Progenitor cell of endocrine pancreas (in vitro differentiated cells): ENCODE measurements around the gene TMEM62. TPM values are rescaled to one million over a fixed set of nuclear protein-coding genes. Genes with fewer than 3 reads are reported as not detected.

Experiments used
- DNase-seq: peaks from one replicate; pipeline ENCODE4 v3.0.0; 2021; ENCODE audit warnings: low spot score; ENCODE audit not compliant: unreplicated experiment
- H3K27ac Mint-ChIP-seq: 2 replicates; pipeline ENCODE4 v1.8.0; 2021; ENCODE audit warnings: mild to moderate bottlenecking, moderate library complexity, mixed read lengths
- H3K27me3 Mint-ChIP-seq: 2 replicates; pipeline ENCODE4 v1.8.0; 2021; ENCODE audit warnings: mixed read lengths
- H3K36me3 Mint-ChIP-seq: 2 replicates; pipeline ENCODE4 v1.8.0; 2022; ENCODE audit warnings: mixed read lengths; ENCODE audit not compliant: insufficient read depth
- H3K4me1 Mint-ChIP-seq: 2 replicates; pipeline ENCODE4 v1.8.0; 2021; ENCODE audit warnings: low read depth, mixed read lengths
- H3K4me3 Mint-ChIP-seq: 2 replicates; pipeline ENCODE4 v1.8.0; 2021; ENCODE audit warnings: low read depth, mild to moderate bottlenecking, moderate library complexity, mixed read lengths
- H3K9me3 Mint-ChIP-seq: 2 replicates; pipeline ENCODE4 v1.8.0; 2021; ENCODE audit warnings: low read depth, mixed read lengths
- CTCF ChIP-seq: fragments of 200-600 bp; sonication (generic); IDR thresholded peaks from one replicate; pipeline ENCODE4 v1.5.0; 2021; ENCODE audit warnings: antibody characterized with exemption, mild to moderate bottlenecking; ENCODE audit not compliant: unreplicated experiment
- total RNA-seq: library from RNA; stranded (reverse); gene quantifications from 2 replicates; pipeline ENCODE4 v1.2.1, GENCODE V29; 2021

The TMEM62 gene
- total RNA-seq, 1 donor from 2014 or later: 30.2 TPM

GRCh38 chr15:43215961-43216360 lies 82.6 kb downstream of the TMEM62 start:
- Mint-ChIP-seq H3K4me1 (no peaks in the 10 kb centered on the region), H3K27me3 (peaks cover 15% of the 10 kb centered on the region), H3K4me3 (no peak overlapping the region), H3K27ac (no peak overlapping the region), H3K9me3 (no peaks in the 10 kb centered on the region), H3K36me3 (no peaks in the 10 kb centered on the region)
- TF ChIP-seq CTCF: no peak
- no peak for DNase-seq

DNA sequence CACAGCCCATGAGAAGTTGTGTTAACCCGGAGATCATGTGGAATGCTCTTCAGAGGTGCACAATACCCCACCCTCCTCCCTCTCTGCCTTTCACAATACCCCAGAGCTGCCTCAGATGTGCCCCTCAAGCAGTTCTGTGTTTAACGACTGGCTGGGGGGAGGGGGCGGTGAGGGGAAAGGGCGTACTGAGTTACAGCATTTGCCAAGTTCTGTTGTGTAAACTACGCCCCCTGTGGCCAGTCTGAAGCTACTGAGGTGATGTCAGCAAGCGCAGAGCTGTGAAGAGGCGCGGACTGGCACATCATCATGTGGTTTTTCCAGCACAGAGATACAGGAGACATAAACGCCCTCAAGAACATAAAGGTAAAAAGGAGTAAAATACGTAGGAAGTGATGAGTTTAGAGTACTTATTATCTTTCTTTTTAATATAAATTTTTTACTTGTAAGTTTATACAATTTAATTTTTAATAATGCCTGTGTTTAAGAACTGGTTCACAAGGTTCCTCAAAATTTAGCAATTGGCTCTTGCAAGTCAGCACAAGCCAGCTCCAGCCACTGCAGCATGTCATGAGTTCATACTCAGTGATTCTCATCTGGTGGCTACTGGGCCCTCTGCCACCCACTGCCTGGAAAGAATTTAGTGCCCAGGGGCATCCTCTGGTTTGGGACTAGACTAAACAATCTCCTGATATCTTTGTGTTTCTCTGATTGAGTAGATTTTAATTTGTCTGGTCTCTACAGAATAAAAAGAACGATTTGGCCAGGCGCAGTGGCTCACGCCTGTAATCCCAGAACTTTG lies 85.7 kb downstream of the TMEM62 start:
- TF ChIP-seq CTCF: peak; percentile 47
- H3K4me3 Mint-ChIP-seq: no peak overlapping the region
- H3K4me1 Mint-ChIP-seq: peaks cover 4% of the 10 kb centered on the region
- no peaks in the 10 kb centered on the region for H3K9me3 Mint-ChIP-seq
- no peaks in the 10 kb centered on the region for H3K36me3 Mint-ChIP-seq
- H3K27me3 Mint-ChIP-seq: peaks cover 15% of the 10 kb centered on the region
- H3K27ac Mint-ChIP-seq: no peak overlapping the region
- DNase-seq: no peak

DNA sequence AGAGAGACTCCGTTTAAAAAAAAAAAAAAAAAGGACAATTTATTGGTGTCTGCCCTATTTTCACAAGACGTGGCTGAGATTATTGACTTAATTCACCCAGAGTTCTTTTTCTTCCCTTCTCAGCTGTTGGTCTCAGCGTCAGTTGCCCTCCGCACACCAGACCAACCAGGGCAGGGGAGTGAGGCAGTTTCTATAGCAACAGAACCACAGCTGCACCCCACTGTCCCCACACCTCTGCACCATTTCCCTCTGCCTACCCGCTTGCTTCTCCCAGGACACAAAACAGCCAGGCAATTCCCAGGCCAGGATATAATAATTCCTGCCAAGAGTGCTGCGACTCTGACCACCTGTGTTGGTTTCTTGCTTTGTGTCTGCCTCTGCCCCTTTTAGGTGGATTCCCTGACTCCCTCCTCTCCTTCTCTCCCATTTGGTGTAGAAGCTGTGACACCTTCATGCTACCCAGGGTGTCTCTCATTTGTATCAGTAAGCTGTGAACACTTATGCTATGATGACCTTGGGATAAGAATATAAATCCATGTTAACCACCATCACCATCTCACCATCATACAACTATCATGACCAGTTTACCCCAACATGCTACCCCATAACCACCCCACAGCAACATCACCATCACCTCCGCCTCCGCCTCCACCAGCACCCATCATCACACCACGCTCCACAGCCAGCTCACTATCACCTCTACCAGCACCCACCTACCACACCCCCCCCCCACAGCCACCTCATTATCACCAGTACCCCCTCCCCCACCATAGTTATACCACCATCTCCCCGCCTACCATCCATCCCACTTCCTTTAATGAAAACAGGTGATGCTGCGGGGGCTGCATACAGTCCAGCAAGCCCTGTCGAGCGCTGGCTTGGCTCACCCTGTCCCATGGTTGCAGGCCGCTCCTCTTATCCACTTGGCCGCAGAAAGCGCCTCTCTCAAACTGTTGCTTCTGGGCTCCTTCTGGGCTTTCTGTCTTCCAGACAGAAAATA lies 86.8 kb downstream of the TMEM62 start:
- Mint-ChIP-seq H3K4me1 (peaks cover 4% of the 10 kb centered on the region), H3K36me3 (no peaks in the 10 kb centered on the region), H3K9me3 (no peaks in the 10 kb centered on the region), H3K27ac (no peak overlapping the region), H3K27me3 (peaks cover 15% of the 10 kb centered on the region), H3K4me3 (no peak overlapping the region)
- no peak for TF ChIP-seq CTCF
- DNase-seq: no peak

DNA sequence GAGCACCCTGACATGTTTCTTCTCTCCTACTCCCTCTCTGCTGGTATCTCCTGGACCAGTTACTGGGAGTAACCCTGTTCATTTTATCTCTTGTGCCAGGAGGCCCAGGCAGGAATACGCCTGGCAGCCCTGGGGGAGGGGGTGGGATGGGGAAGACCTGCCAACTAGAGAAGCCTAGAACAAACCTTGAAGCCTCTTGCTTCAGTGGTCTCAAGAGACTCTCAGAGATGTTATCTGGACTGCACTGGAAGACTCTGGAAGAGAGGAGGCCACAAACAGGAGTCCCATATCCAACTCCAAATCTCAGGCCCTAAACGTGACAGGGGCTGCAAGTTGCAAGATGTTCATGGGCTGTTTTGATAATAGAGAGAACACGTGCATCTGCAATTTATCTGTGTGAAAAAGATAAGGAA lies 87.6 kb downstream of the TMEM62 start, which contains the start of gene EPB42:
Gene EPB42, minus strand, starts transcription at position 28 of the 413 bp plus-strand sequence. CDS start 193 bp downstream, outside the sequence.
- no peak for DNase-seq
- peaks cover 4% of the 10 kb centered on the region for H3K4me1 Mint-ChIP-seq
- H3K4me3 Mint-ChIP-seq: no peak within 1 kb of the TSS
- H3K36me3 Mint-ChIP-seq: no peaks in the 10 kb centered on the region
- peaks cover 18% of the 10 kb centered on the region for H3K27me3 Mint-ChIP-seq
- TF ChIP-seq CTCF: no peak
- H3K27ac Mint-ChIP-seq: no peak within 1 kb of the TSS
- peaks cover 2% of the 10 kb centered on the region for H3K9me3 Mint-ChIP-seq

GRCh38 chr15:43221422-43221821 lies 88.0 kb downstream of the TMEM62 start:
- Mint-ChIP-seq H3K36me3 (no peaks in the 10 kb centered on the region), H3K27me3 (peaks cover 18% of the 10 kb centered on the region), H3K4me3 (no peak overlapping the region), H3K9me3 (peaks cover 2% of the 10 kb centered on the region), H3K27ac (no peak overlapping the region), H3K4me1 (peaks cover 4% of the 10 kb centered on the region)
- no peak for TF ChIP-seq CTCF
- no peak for DNase-seq
